ENCODE data around the gene COPZ2.

DNA sequence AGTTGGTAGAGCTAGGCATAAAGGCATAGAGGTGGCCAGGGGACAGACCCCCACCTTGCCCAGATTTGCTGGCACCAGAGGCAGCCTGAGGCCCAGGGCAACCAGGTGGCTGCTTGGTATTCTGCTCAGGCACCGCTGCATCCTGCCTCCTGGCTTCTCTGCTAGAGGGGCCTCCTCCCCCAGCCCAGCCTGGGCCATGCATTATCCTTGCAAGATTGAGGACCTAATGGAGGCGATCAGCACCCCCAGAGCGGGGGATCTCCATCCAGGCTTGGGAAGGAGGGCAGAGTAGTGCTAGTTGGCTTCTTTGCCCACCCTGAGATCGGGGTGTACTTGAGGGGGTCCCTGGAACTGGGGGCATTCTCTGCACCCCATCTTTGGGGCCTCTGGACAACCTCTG lies 42.9 kb downstream of the COPZ2 start:
- TF ChIP-seq ZNF274 (IDR thresholded peaks at IDR 0.05; ENCODE audit: low read depth, low read length) (no peak), YY1 (IDR thresholded peaks at IDR 0.05; ENCODE audit: insufficient read depth, insufficient read length) (no peak), SUZ12 (IDR thresholded peaks at IDR 0.05; ENCODE audit: extremely low read depth, insufficient read depth, insufficient read length) (no peak)

Measured in NT2/D1 (cell line).